OCI-LY3 (cell line): ENCODE measurements around the gene COLQ.
"Not testable (repeated sequence)": the region's sequence is repeated elsewhere in the genome, so short reads cannot be mapped to it uniquely, and the experiment has no call there.

Experiments
- H2AFZ ChIP-seq: fragments of 200-600, 300-600 bp; shearing (Covaris generic); 2 replicates; pipeline ENCODE4 v1.6.0; 2014; ENCODE audit warnings: antibody characterized with exemption, low read depth, low read length
- H3K27ac ChIP-seq: fragments of 200-600, 300-600 bp; sonication (generic); 2 replicates; pipeline ENCODE4 v1.5.1; 2014; ENCODE audit warnings: mild to moderate bottlenecking, low read length, moderate library complexity, mixed read lengths
- H3K27me3 ChIP-seq: fragments of 200-600, 300-600 bp; sonication (generic); 2 replicates; pipeline ENCODE4 v1.6.1; 2014; ENCODE audit warnings: low read depth, low read length, mixed read lengths
- H3K36me3 ChIP-seq: fragments of 200-600, 300-600 bp; sonication (generic); replicated peaks from 2 replicates; pipeline ENCODE3; 2014; ENCODE audit warnings: low read depth, low read length, mixed read lengths
- H3K4me1 ChIP-seq: fragments of 300-600, 200-600 bp; sonication (generic); 2 replicates; pipeline ENCODE4 v1.6.1; 2014; ENCODE audit warnings: low read length, mixed read lengths
- H3K4me2 ChIP-seq: fragments of 200-600, 300-600 bp; sonication (generic); 2 replicates; pipeline ENCODE4 v1.6.1; 2014; ENCODE audit warnings: low read length, mixed read lengths
- H3K4me3 ChIP-seq: fragments of 300-600, 200-600 bp; sonication (generic); 2 replicates; pipeline ENCODE4 v1.5.1; 2014; ENCODE audit warnings: antibody characterized with exemption, mild to moderate bottlenecking, low read length, moderate library complexity
- H3K79me2 ChIP-seq: fragments of 300-600, 200-600 bp; shearing (Covaris generic); 2 replicates; pipeline ENCODE4 v1.6.1; 2014; ENCODE audit warnings: mild to moderate bottlenecking, low read length, mixed read lengths
- H3K9ac ChIP-seq: fragments of 300-600, 200-600 bp; shearing (Covaris generic); 2 replicates; pipeline ENCODE4 v1.6.0; 2014; ENCODE audit warnings: mild to moderate bottlenecking, low read length, moderate library complexity
- H3K9me3 ChIP-seq: fragments of 200-600, 300-600 bp; shearing (Covaris generic); 2 replicates; pipeline ENCODE4 v1.6.1; 2014; ENCODE audit warnings: low read length, mixed read lengths; ENCODE audit not compliant: insufficient read depth
- H4K20me1 ChIP-seq: fragments of 200-600, 300-600 bp; sonication (generic); 2 replicates; pipeline ENCODE4 v1.6.1; 2016; ENCODE audit warnings: low read length, mixed read lengths; ENCODE audit not compliant: insufficient read depth
- EZH2phosphoT487 ChIP-seq: fragments of 200-600 bp; shearing (Covaris generic); IDR thresholded peaks from 2 replicates; pipeline ENCODE4 v1.6.1; 2018; ENCODE audit warnings: antibody characterized with exemption, mixed run types, low read depth
- TF ChIP-seq, protein P1 (sequence below): fragments of 200-600, 300-600 bp; sonication (generic); IDR thresholded peaks from 2 replicates; pipeline ENCODE4 v1.5.1; 2014; ENCODE audit warnings: antibody characterized with exemption, low read length, low read depth

Gene COLQ

DNA sequence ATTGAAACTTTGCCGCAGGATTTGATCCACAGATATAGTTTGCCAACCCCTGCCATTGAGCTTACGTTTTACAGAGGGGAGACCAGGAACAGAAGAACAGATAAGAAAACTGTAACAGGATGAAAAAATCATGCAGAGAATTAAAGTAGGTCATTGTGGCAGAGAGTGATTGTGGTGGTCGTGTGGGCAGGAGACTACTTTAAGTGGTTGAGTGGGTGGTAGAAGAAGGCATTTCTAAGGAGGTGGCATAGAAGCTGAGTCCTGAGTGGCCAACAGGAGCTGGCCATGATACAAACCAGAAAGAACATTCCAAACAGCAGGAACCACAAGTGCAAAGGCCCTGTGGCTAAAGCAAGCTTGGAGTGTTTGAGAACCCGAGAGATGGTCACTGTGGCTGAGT, 34.5 kb downstream of the COLQ start:
- Histone ChIP-seq H3K4me2 (no peak overlapping the region), H3K4me3 (no peak overlapping the region), H3K36me3 (no peaks in the 10 kb centered on the region), H3K9ac (no peak overlapping the region), H3K27ac (no peak overlapping the region), H3K27me3 (0 out of 2 replicates have a peak, but pooled peaks cover 9% of the 10 kb centered on the region), H4K20me1 (no peaks in the 10 kb centered on the region), H3K4me1 (peaks cover 10% of the 10 kb centered on the region), H3K79me2 (no peaks in the 10 kb centered on the region), H2AFZ (no peak overlapping the region), H3K9me3 (no peaks in the 10 kb centered on the region)
- TF ChIP-seq, protein P1, sequence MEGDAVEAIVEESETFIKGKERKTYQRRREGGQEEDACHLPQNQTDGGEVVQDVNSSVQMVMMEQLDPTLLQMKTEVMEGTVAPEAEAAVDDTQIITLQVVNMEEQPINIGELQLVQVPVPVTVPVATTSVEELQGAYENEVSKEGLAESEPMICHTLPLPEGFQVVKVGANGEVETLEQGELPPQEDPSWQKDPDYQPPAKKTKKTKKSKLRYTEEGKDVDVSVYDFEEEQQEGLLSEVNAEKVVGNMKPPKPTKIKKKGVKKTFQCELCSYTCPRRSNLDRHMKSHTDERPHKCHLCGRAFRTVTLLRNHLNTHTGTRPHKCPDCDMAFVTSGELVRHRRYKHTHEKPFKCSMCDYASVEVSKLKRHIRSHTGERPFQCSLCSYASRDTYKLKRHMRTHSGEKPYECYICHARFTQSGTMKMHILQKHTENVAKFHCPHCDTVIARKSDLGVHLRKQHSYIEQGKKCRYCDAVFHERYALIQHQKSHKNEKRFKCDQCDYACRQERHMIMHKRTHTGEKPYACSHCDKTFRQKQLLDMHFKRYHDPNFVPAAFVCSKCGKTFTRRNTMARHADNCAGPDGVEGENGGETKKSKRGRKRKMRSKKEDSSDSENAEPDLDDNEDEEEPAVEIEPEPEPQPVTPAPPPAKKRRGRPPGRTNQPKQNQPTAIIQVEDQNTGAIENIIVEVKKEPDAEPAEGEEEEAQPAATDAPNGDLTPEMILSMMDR = no peak
- no peak for TF ChIP-seq EZH2phosphoT487

DNA sequence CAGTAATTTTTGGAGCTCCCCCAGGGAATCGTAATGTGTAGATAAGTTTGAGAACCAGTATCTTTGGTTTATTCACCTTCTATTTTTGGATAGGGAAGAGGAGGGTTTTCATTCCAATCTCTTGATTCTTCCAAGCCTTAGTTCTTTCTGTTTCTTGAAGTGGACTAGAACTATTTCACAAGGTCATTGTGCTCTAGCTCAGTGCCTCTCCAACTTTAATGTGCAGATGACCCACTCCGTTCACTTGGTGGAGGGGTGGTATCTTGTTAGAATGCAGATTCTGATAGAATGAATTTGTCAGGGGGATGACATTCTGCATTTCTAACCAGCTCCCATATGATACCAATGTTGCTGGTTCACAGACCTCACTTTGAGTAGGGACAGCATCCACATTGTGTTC, 35.5 kb downstream of the COLQ start:
- no peak overlapping the region for H3K9ac ChIP-seq
- H3K9me3 ChIP-seq = no peaks in the 10 kb centered on the region
- no peaks in the 10 kb centered on the region for H3K36me3 ChIP-seq
- no peaks in the 10 kb centered on the region for H3K79me2 ChIP-seq
- H4K20me1 ChIP-seq = no peaks in the 10 kb centered on the region
- peaks cover 6% of the 10 kb centered on the region for H3K4me1 ChIP-seq
- H2AFZ ChIP-seq = no peak overlapping the region
- no peak overlapping the region for H3K4me3 ChIP-seq
- no peak for TF ChIP-seq EZH2phosphoT487
- TF ChIP-seq, protein P1 = no peak
- 0 out of 2 replicates have a peak, but pooled peaks cover 9% of the 10 kb centered on the region for H3K27me3 ChIP-seq
- H3K4me2 ChIP-seq = no peak overlapping the region
- H3K27ac ChIP-seq = no peak overlapping the region

DNA sequence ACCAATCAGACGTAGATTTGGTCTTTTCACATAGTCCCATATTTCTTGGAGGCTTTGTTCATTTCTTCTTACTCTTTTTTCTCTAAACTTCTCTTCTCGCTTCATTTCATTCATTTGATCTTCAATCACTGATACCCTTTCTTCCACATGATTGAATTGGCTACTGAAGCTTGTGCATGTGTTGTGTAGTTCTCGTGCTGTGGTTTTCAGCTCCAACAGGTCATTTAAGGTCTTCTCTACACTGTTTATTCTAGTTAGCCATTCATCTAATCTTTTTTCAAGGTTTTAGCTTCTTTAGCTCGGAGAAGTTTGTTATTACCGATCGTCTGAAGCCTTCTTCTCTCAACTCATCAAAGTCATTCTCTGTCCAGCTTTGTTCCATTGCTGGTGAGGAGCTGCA, 37.0 kb downstream of the COLQ start:
- H3K27me3 ChIP-seq, H3K27ac ChIP-seq, H3K79me2 ChIP-seq, H3K36me3 ChIP-seq, H3K9me3 ChIP-seq, H3K4me1 ChIP-seq, H2AFZ ChIP-seq, H3K4me3 ChIP-seq, H3K9ac ChIP-seq, H4K20me1 ChIP-seq, H3K4me2 ChIP-seq: not testable (repeated sequence)

DNA sequence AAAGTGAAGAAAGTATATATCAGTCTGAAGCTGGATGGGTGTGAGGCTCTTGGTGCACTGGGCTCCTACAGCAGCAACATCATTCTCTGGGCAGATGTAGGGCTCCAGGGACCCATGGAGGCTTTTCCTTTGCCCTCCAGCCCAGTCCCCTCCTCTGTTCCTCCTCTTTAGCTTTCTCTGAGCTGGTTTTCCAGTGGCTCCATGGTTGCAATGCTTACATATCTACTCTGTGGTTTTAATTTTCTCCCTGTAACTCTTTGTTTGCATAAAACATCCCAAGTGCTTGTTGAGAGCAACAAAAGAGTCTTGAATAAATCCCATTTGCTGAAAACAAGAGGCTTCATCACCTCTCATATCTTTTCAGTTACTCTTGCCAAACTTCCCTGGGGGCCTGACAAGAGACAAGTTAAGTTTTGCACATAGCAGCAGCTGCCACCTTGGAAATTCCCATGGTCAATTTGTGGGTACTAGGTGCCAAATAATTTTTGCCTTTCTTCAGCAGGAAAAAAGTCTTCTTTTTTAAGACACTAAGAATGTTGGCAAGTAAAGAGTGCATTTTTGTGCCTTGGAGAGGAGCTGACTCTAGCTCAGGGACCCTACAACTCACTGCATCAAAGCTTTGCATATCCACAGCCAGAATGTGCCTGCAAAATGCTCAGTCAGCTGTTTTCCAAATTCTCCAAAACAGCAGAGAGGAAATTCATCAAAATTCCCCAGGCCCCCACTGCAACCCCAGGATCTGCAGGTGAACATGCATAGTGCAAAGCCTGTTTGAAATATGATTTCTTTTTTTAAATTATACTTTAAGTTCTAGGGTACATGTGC, 41.9 kb downstream of the COLQ start:
- Histone ChIP-seq H2AFZ (no peak overlapping the region), H3K4me2 (no peak overlapping the region), H3K4me1 (peaks cover 4% of the 10 kb centered on the region; the same call in 1 of the 2 replicates), H4K20me1 (no peaks in the 10 kb centered on the region), H3K9me3 (no peaks in the 10 kb centered on the region), H3K27ac (no peak overlapping the region), H3K79me2 (no peaks in the 10 kb centered on the region), H3K36me3 (no peaks in the 10 kb centered on the region), H3K9ac (no peak overlapping the region), H3K4me3 (no peak overlapping the region), H3K27me3 (no peaks in the 10 kb centered on the region)
- TF ChIP-seq, protein P1 = no peak
- no peak for TF ChIP-seq EZH2phosphoT487
